ENCODE measurements around the gene EID1. TPM values are rescaled to one million over a fixed set of nuclear protein-coding genes. Genes with fewer than 3 reads are reported as not detected.

The EID1 gene
- total RNA-seq, 2 experiments from 2014 or later = 73.6 to 82.5 TPM

Other genes with a start within 250 kb of the EID1 start
- gene FBN1, start 232.4 kb upstream of the EID1 start, total RNA-seq = under 1 TPM; 0.56 to 0.59 TPM
- 10 to 100 TPM; 34.4 to 42.2 TPM for gene CEP152, start 67.1 kb upstream of the EID1 start, total RNA-seq
- gene SHC4, start 85.8 kb downstream of the EID1 start, total RNA-seq = 1 to 10 TPM; 1.4 TPM
- gene SECISBP2L, start 168.3 kb downstream of the EID1 start, total RNA-seq = 10 to 100 TPM; 22.4 to 36.8 TPM